ENCODE data around the gene CFTR.

DNA sequence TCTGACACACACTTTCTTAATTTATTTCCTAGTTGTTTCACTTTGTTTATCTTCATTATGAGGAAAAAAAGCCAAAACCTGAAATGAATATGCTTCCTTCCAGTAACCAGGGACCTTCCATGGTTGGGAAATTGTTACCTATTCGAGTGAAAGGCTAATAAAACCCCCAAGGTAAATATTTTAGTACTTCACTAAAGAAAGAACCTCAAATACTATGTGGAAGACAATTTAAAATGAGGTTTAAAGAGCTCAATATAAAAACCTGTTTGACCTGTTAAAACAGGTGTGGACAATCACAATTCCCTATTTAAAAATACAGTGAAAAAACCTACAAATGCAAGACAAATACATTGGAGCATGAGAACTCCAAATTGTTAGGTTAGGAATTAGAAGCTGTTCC is 192.6 kb downstream of the CFTR start:
- TF ChIP-seq, protein P1, sequence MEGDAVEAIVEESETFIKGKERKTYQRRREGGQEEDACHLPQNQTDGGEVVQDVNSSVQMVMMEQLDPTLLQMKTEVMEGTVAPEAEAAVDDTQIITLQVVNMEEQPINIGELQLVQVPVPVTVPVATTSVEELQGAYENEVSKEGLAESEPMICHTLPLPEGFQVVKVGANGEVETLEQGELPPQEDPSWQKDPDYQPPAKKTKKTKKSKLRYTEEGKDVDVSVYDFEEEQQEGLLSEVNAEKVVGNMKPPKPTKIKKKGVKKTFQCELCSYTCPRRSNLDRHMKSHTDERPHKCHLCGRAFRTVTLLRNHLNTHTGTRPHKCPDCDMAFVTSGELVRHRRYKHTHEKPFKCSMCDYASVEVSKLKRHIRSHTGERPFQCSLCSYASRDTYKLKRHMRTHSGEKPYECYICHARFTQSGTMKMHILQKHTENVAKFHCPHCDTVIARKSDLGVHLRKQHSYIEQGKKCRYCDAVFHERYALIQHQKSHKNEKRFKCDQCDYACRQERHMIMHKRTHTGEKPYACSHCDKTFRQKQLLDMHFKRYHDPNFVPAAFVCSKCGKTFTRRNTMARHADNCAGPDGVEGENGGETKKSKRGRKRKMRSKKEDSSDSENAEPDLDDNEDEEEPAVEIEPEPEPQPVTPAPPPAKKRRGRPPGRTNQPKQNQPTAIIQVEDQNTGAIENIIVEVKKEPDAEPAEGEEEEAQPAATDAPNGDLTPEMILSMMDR (IDR thresholded peaks at IDR 0.05 in 2 of 3, conservative IDR thresholded peaks at IDR 0.05 in 1 of 3; ENCODE audit: control insufficient read depth in 2 of 3, extremely low read depth in 1 of 3, insufficient read depth in 1 of 3, low read depth in 3 of 3, low read length in 3 of 3), result no peak
- no peak for TF ChIP-seq POLR2A (IDR thresholded peaks at IDR 0.05; ENCODE audit: low read depth, low read length)
- TF ChIP-seq, protein P2, sequence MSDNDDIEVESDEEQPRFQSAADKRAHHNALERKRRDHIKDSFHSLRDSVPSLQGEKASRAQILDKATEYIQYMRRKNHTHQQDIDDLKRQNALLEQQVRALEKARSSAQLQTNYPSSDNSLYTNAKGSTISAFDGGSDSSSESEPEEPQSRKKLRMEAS (IDR thresholded peaks at IDR 0.05; ENCODE audit: low read depth, low read length), result no peak

All from GM12878 (cell line).